ENCODE data around the gene CHRM1.

The CHRM1 gene

DNA sequence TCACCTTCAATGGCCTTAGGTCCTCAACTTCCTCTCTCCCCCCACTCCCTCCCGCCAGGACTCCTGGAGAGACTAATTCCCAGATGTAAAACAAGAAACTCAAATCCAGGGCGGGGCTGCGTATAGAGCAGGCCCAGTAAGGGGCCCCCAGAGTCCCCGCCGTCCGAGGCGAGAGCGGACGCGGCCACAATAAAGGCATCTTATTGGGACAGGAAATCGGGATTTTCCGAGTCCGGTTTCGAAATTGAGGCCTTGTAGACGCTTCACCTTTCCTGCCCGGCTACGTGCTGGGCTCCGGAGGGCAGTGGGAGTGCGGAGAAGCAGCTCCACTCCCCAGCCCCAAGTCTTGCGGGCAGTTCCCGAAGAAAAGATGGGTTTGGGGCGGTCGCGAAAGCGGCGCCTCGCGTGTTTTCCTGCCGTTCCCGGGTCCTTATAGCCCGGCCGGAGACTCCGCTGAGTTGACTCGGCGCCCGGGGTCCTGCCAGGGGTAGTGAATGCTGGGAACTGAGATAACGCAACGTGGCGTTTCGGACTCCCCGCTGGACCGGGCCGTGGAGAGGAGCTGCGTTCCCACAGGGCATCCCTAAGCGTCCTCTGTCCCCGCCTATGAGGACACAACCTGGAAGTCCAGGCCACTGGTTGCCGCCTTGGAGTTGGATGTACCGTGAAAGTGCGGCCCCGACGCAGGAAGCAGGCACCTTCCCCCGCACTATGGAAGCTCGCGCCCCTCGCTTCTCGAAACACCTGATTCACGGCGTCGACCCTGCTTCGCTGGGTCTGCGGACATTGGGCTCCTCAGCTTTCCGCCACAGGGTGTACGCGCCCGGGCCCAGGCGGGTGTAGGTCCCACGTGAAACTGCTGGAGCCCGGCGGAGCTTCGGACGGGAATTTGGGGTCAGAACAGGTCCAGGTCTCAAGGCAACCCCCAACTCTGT lies 4.8 kb upstream of the CHRM1 start:
- DNase-seq (ENCODE audit: low spot score): peak; percentile 43

DNA sequence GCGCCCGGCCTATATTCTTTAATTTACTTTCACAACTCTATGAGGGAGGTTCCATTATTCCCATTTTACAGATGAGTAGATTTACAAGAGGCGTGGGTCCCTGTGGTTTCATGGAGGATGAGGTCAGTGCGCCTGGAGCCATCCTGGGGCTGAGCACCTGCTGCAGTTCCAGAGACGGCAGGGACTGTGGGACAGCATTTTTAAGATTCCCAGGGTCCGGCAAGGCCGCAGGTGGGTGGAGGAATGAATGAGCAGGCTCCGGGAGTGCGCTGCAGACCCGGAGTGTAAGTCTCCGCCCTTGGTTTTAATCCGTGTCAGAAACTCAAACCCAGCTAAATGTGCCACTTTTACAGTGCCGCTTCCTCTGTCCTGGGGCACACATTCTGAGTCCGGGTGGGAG lies 4.1 kb upstream of the CHRM1 start:
- peak; percentile 50 for DNase-seq (ENCODE audit: low spot score)

DNA sequence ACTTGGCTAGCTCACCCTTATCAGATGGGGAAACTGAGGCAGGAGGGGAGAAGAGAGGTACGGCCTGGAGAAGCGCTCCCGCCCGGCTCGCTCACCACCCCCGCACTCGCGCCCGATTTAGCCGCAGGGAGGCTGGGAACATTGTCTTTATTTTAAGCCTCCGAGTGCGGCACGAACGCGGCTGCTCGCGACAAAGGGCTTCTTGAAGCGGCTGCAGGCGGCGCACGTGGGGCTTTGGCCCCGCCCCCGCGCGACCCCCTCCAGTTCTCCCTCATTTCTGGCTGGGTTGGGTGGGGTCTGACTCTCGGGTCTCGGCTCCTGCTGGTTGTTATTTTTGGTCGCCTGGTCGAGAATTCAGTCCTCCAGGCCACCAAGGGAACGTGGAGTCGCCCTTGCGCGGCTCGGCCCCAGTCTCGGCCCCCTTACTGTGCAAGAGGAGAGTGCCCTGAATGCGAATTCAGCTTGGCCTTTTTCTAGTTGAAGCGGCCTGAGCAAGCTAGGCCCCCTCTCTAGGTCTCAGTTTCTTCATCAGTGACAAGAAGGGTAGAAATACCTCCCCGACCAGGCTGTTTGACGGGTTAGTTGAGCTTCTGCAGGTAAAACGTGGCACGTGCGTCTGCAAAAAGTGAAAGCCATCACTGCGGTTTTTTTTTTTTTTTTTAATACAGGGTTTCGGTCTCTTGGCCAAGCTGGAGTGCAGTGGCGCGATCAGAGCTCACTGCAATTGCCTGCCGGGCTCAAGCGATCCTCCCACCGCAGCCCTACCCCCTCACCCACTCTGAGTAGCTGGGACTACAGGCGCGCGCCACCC lies 2.6 kb upstream of the CHRM1 start:
- DNase-seq (ENCODE audit: low spot score): peak; percentile 61

DNA sequence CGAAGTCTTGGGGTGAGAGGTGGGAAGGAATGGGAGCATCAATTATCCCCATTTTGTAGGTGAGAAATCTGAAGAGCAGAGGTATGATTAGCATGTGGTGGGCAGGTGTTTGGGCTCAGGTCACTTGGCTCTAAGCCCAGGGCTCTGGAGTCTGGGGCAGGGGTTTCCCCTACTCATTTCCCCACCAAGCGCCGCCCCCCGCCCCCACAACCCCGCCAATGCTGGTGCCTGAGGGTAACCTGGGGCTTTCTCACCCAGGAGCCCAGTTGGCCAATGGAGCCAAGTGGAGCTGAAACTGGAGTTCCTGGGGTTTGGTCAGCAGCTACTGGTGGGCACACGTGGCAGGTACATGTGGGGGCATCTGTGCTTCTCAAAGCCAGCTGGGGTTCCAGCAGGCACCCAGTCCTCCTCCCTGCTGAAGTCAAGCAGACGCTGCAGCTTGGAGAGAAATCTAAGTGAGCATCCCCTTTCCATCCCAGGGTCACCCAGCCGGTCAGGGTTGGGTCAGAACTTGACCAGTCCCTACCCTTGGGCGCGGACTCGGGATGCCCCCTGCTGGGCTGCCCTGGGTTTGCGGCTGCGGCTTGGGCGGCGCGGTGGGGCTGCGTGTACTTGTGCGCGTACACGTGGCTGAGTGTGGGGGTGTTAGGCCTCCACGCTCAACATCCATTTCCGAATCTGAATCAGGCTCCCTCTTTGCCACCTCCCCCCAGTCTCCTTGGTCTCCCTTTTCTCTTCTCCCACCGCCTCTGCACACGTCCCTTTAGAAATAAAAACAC lies 1.7 kb upstream of the CHRM1 start:
- DNase-seq (ENCODE audit: low spot score): peak; percentile 79

DNA sequence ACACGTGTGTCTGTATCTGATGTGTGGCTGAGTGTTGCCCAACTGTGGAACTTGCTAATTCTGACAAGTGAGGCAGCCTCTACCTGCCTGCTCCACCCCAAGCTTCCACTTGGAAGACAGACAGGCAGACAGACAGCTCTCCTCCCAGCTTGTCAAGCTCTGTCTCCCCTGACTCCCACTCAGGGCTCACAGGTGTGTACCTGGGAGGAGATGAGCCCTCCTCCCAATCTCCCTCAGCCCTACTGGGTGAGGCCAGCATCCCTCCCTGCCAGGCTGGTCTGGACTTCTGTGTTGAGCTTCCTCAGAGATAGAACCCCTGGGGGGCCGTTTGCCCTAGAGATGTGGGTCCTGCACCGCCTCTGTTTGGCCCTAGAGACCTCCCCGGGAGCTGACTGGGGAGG lies 1.0 kb upstream of the CHRM1 start:
- DNase-seq (ENCODE audit: low spot score): no peak

DNA sequence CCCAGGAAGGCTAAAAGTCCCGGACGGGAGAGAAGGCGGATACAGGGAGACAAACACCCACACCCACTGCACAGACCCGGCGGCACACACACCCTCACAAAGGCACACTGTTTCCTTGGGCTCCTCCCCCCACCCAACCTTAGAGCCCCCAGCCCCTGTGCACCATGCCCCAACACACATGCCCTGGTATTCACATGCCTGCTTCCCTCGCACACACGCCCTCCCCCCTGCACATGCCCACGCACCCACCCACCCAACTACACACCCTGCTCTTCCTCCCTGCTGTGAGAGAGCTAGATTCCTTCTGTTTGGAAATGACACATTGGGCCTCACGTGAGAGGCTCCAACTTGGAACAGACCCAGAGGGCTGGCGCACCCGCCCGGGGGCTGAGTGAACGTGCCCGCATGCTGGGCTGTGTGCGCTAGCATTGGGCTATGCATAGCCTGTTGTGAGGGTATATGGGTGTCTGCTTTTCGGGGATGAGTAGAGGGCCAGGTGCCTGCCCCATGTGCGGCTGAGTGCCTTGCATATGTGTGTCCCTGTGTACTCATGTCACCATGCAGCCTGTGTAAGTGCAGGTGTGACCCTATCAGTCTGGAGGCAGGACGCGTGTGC lies 518 bp upstream of the CHRM1 start:
- no peak for DNase-seq (ENCODE audit: low spot score)

DNA sequence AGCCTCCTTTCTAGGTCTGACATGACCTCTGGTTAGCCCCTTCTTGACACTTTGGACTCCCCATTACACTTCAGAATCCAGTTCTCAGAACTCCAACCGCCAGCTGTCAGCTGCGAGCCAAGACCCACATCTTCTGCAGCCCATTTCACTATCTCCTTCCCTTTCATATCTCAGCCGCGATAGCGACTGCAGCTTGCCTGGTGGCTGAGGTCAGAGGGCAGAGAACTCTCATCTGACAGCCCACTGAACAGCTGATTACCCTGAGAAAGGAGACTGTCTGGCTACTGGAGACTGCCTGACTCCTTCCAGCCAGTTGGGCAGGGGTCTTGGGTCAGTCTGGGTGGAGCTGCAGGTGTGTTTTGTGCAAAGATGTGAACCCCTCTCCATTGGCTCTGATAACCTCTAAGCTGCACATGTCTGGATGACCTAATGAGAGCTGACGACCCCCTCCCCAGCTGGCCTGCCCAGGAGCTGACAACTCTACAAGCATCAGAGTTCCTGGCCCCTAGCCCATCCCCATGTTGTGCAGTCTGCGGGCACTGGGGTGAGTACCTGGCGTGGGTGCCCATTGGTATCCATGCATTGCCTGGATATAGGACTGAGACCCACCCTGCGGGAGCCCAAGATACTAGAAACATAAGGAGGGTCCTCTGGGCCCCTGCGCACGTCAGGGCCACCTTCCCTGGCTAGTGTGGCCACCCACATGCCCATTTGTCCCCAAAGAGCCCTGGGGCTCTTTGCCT lies 1.1 kb downstream of the CHRM1 start:
- no peak for DNase-seq (ENCODE audit: low spot score)

DNA sequence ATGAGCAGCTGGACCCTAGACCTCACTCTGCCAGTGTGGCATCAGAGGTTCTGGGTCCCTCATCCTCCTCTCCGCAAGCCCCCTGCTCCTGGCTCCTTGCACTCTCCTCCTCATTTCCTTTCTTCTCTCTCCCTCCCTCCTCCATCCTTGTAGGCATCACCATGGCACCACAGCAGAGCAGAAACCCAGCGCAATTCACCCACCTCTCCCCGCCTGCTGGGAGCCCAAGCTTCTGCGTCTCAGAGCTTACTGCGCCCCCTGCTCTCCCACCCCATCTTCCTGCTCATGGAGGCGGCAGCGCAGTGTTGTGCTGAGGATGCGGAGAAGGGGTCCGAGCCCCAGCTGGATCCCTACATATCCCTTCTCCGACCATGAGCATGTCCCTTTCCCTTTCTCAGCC lies 1.7 kb downstream of the CHRM1 start:
- no peak for DNase-seq (ENCODE audit: low spot score)

DNA sequence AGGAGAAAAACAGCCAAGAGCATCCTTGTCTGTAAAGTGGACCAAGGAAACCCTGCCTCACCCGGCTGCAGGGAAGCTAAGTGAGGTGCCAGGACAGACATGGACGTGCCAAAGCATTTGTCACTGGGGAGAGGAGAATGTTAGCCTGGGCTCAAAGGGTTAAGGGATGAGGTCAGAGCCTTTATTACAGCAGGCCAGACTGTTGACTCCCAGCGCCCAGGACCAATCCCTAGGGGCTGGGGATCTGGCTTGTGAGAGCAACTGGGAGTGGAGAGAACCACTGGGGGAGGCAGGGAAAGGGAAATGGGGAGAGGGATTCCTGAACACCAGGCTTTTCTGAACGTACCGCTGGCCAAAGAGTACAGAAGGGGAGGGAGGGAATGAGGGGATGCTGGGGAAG lies 2.6 kb downstream of the CHRM1 start:
- DNase-seq (ENCODE audit: low spot score): no peak

DNA sequence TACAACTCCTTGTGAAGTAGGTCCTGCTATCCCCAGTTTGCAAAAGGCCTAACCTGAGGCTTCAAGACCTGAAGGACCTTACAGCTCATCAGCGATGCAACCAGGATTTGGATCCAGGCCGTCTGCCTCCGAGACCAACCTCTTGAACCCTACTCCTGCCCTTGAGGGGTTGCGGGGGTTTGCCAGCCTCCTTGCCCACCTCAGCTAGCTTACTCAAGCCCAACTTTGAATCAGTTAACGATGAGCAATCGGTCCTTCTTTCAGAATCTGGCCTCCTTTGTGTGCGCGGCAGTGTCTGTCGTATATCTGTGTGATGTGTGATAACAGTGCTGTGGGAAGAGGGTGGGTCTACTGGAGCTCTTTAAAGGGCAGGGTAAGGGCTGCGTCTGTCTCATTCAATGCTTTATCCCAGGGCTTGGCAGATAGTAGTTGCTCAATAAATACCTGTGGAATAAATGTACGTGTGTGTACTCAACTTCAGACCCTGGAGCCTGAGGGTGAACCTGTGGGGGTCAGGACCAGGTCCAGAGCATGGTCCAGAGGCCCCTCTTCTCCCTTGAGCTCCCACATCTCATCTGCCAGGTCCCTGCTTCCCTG lies 3.2 kb downstream of the CHRM1 start:
- no peak for DNase-seq (ENCODE audit: low spot score)

DNA sequence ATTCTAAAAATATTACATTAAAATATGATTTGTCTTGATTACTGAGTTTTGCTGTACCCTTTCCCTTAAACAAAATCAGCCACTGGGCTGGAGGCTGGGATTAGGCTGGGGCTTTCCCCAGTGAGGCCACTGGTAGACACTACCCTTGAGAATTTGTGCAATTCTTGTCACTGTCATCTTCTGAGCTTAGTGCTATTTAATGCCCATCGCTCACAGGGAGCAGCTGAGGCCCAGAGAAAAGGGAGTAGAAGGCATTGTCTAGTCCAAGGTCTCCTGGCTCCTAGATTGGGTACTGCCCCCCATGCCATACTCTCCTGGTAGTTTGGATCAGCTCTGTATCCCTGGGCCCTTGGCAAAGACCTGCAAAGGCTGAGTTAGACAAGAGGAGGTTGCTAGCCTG lies 6.7 kb downstream of the CHRM1 start:
- DNase-seq (ENCODE audit: low spot score): no peak

DNA sequence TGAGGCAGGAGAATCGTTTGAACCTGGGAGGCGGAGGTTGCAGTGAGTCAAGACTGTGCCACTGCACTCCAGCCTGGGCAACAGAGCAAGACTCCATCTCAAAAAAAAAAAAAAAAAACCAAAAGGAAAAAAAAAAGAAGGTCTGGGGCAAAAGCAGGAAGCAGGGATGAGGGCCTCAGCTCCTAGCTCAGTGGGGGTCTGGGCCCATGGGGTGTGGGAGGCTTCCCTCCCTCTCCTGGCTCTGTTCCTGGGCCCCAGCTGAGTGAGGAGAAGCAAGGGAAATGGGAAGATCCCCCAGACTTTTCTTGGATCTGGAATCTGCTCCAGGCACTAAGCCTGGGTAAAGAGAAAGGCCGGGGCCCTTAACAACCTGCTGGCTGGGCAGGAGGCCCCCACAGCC lies 8.9 kb downstream of the CHRM1 start:
- no peak for DNase-seq (ENCODE audit: low spot score)

DNA sequence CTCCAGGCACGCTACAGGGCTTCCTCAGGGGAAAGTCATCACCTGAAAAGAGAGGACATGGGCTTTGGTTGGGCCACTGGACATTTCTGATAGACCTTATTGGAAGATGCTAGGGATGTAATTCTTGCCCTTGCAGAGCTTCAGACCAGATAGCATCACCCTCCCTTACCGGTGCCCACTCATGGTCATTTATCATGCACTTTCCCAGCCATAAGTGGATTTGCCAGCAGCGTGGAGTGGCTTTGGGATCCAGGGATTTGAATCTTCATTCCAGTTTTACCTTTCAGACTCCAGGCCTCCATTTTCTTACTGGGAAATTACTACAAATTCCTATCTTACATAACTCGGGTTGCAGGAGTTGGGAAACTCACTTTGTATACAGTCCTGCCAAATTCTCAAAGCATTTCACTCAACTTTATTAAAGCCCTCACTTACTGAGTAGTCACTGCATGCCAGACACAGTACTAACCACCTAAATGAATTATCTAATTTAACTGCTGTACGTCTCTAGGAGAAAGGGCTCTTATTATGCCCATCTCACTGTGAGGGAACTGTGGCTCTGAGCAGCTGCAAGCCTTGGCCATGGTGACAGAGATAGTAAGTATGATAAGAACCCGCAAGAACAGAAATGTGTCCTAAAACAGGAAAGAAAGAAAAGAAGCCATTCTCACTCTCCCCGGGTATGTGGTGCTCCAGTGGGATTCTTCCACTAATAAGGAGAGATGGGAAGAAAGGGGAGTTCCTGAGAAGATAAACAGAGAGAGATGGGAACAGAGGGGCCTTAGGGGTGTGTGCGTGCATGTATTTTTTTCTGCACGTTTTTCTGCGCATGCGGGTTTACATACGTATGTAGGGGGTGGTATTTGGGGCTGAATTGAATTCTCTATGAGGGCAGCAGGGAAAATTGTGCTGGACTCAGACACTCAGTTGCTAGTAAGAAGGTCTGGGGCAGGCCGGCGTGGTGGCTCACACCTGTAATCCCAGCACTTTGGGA lies 9.7 kb downstream of the CHRM1 start:
- DNase-seq (ENCODE audit: low spot score): no peak

DNA sequence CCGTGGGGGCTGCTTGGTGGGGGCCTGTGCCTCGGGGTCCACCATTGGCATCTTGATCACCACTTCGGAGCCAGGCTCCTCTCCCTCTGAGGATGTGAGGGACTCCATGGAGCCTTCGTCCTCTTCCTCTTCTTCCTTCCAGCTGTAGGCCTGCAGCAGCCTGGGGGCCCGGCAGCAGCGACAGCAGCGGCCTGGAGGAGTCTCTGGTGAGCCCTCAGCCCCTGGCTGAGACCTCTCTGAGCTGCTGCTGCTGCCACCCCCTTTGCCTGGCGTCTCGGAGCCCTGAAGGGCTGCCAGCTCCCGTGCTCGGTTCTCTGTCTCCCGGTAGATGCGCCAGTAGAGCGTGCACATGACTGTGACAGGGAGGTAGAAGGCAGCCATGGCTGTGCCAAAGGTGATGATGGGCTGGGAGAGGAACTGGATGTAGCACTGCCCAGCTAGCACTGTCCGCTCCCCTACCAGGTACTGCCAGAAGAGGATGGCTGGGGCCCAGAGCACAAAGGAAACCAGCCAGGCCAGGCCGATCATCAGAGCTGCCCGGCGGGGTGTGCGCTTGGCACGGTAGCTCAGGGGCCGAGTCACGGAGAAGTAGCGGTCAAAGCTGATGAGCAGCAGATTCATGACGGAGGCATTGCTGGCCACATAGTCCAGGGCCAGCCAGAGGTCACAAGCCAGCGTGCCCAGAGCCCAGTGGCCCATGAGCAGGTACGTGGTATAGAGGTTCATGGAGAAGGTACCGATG lies 10.9 kb downstream of the CHRM1 start:
- DNase-seq (ENCODE audit: low spot score): no peak

DNA sequence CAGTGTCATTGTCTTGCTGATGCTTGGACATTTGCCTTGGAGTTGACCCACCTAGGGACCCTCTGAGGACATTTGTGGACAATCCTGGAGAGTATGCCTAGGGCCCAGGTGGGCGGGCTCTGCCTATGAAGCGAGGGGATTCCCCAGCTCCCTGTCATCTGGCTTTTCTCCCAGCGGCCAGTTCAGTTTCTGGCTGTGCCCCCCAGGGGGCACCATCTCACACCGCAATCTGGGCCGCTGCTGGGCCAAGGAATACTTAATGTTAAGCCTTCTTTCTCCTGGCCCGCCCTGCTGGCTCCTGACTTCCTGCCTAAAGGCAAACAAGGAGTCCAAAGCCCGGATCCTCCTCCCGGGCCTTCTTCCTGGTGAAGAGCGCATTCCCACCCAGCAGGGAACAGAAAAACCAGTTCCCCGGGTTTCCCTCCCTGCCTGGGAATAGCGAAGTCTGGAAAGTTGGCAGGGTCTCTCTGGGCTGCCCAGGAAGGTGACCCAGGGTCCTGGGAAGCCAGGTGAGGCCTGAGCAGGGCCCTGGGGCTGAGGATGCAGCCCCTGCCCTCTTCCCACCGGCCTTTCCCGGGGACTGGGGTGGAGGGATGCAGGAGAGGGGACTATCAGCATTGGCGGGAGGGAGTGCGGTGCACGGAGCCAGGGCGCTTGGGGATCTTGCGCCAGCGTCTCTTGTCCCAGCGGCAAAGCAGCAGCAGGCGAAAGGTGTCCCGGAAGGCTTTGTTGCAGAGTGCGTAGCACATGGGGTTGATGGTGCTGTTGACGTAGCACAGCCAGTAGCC lies 11.9 kb downstream of the CHRM1 start:
- peak; percentile 93 for DNase-seq (ENCODE audit: low spot score)

DNA sequence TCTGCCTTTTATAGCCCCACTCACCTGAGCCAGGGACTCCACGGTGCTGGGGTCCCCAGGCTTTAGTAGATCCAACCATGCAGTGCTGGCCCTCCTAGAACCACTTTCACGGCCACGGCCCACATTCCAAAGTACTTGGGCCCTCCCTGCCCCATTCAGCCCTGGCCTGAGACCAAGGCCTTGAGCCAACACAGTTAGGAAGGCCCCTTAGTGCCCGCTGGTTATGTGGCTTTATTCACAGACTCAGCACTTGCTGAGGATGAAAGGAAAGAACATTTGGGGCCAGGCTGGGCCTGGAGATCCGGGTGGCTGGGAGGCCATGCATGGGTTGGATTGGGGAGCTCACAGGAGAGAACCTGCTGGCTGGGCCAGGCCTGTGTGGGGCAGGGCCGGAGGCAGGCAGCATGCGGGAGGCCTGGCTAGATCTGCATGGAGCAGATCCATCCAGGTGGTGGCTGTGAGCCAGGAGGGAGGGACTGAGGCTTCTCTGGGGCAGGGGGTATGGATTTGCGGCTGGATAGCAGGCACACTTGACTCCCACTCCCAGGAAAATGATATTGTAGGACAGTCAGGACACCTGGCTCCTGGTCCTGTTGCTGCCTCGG lies 12.6 kb downstream of the CHRM1 start:
- DNase-seq (ENCODE audit: low spot score): no peak

DNA sequence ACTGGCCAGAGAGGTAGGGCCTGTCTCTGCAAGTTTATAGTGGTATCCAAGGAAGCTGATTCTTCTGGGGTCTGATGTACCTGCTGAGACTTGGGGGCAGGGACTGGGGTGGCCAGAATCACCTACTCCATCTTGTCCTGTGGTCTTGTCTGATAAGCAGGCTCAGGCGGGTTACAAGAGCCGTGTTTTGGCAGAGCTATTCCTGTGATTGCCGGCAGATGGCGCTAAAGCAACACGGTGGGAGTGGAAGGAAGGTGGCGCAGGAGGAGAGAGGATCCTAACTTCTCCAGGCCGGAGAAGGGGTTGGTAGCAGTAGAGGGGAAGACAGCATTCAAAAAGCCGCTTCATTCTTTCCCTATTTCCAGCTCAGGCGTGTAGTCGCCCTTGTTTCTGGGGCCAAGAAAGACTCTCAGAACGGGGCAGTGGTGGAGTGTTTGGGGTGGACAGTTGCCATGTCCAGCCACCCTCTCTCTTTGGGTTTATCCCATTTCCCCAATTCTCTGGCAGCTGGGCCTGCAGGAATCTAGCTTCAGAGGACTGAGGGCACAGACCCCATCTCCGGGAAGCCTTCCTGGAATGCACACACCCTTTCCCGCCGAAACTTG lies 15.1 kb downstream of the CHRM1 start:
- DNase-seq (ENCODE audit: low spot score): peak; percentile 86

All from iPS-NIHi11 (cell line).